H9 (cell line): ENCODE results near the gene WNT7B. TPM values are rescaled to one million over a fixed set of nuclear protein-coding genes. Genes with fewer than 3 reads are reported as not detected.

Experiments
- DNase-seq: peaks from one replicate; pipeline ENCODE4 v3.0.0-alpha.2; 2017
- H2AFZ ChIP-seq: one replicate; pipeline ENCODE4 v1.6.1; 2013; ENCODE audit warnings: mild to moderate bottlenecking, low read length, control low read depth, moderate library complexity
- H2AK5ac ChIP-seq: 2 replicates; pipeline ENCODE4 v1.6.1; 2013; ENCODE audit warnings: low read length, control low read depth, mixed read lengths; ENCODE audit not compliant: insufficient read length
- H2BK120ac ChIP-seq: one replicate; pipeline ENCODE4 v1.6.1; 2013; ENCODE audit warnings: low read depth, mild to moderate bottlenecking, low read length, control low read depth, inconsistent platforms; ENCODE audit not compliant: poor library complexity, severe bottlenecking
- H2BK12ac ChIP-seq: 2 replicates; pipeline ENCODE4 v1.6.1; 2013; ENCODE audit warnings: low read length, control low read depth, mixed read lengths, low read depth; ENCODE audit not compliant: insufficient read length
- H2BK15ac ChIP-seq: 2 replicates; pipeline ENCODE4 v1.6.1; 2013; ENCODE audit warnings: low read depth, low read length, control low read depth
- H2BK20ac ChIP-seq: one replicate; pipeline ENCODE4 v1.6.1; 2013; ENCODE audit warnings: low read depth, mild to moderate bottlenecking, low read length, control low read depth, inconsistent platforms; ENCODE audit not compliant: poor library complexity, severe bottlenecking
- H2BK5ac ChIP-seq: 2 replicates; pipeline ENCODE4 v1.6.1; 2013; ENCODE audit warnings: low read length, control low read depth, mixed read lengths; ENCODE audit not compliant: insufficient read length
- H3K14ac ChIP-seq: 2 replicates; pipeline ENCODE4 v1.6.1; 2013; ENCODE audit warnings: low read length, control low read depth; ENCODE audit not compliant: insufficient read depth
- H3K18ac ChIP-seq: 2 replicates; pipeline ENCODE4 v1.6.1; 2013; ENCODE audit warnings: low read depth, mild to moderate bottlenecking, mixed read lengths, low read length, control low read depth; ENCODE audit not compliant: insufficient read length
- H3K23ac ChIP-seq: 2 replicates; pipeline ENCODE4 v1.6.1; 2013; ENCODE audit warnings: low read length, control low read depth, mixed read lengths, low read depth; ENCODE audit not compliant: insufficient read length
- H3K23me2 ChIP-seq: 2 replicates; pipeline ENCODE4 v1.6.1; 2013; ENCODE audit warnings: low read depth, mild to moderate bottlenecking, mixed read lengths, low read length, control low read depth; ENCODE audit not compliant: insufficient read length, poor library complexity, severe bottlenecking
- H3K27ac ChIP-seq: 2 replicates; pipeline ENCODE4 v1.5.1; 2013; ENCODE audit warnings: low read length, control low read depth, mixed read lengths, low read depth; ENCODE audit not compliant: insufficient read length
- H3K27me3 ChIP-seq: 2 replicates; pipeline ENCODE4 v1.6.1; 2013; ENCODE audit warnings: low read length, control low read depth, inconsistent platforms; ENCODE audit not compliant: insufficient read depth
- H3K4ac ChIP-seq: 2 replicates; pipeline ENCODE4 v1.6.1; 2013; ENCODE audit warnings: low read depth, mild to moderate bottlenecking, control low read depth, inconsistent platforms, low read length, moderate library complexity
- H3K4me1 ChIP-seq: 2 replicates; pipeline ENCODE4 v1.6.1; 2013; ENCODE audit warnings: low read length, control low read depth, inconsistent platforms; ENCODE audit not compliant: insufficient read depth
- H3K4me2 ChIP-seq: 2 replicates; pipeline ENCODE4 v1.6.1; 2013; ENCODE audit warnings: low read length, control low read depth, mixed read lengths; ENCODE audit not compliant: insufficient read length, insufficient read depth
- H3K56ac ChIP-seq: 2 replicates; pipeline ENCODE4 v1.6.1; 2013; ENCODE audit warnings: low read depth, mild to moderate bottlenecking, mixed read lengths, low read length, control low read depth; ENCODE audit not compliant: insufficient read length
- H3K79me1 ChIP-seq: 2 replicates; pipeline ENCODE4 v1.6.1; 2013; ENCODE audit warnings: low read depth, mild to moderate bottlenecking, moderate library complexity, low read length, control low read depth, inconsistent platforms; ENCODE audit not compliant: insufficient read depth, poor library complexity, severe bottlenecking
- H3K79me2 ChIP-seq: 2 replicates; pipeline ENCODE4 v1.6.1; 2013; ENCODE audit warnings: low read length, control low read depth, inconsistent platforms; ENCODE audit not compliant: insufficient read depth
- H3K9ac ChIP-seq: 2 replicates; pipeline ENCODE4 v1.6.1; 2013; ENCODE audit warnings: low read length, control low read depth, mixed read lengths; ENCODE audit not compliant: insufficient read length; ENCODE audit errors: extremely low read depth
- H3K9me3 ChIP-seq: one replicate; pipeline ENCODE4 v1.6.1; 2013; ENCODE audit warnings: low read depth, low read length, inconsistent platforms; ENCODE audit not compliant: control insufficient read depth
- H3T11ph ChIP-seq: one replicate; pipeline ENCODE4 v1.6.1; 2013; ENCODE audit warnings: mild to moderate bottlenecking, low read length, control low read depth, inconsistent platforms
- H4K20me1 ChIP-seq: one replicate; pipeline ENCODE4 v1.6.1; 2013; ENCODE audit not compliant: control insufficient read depth, insufficient read length, insufficient read depth
- H4K5ac ChIP-seq: 2 replicates; pipeline ENCODE4 v1.6.1; 2013; ENCODE audit warnings: low read depth, mild to moderate bottlenecking, mixed read lengths, low read length, control low read depth; ENCODE audit not compliant: insufficient read length
- H4K8ac ChIP-seq: replicated peaks from 2 replicates; pipeline ENCODE4 v1.6.1; 2013; ENCODE audit warnings: low read length, control low read depth, mixed read lengths, low read depth; ENCODE audit not compliant: insufficient read length
- H4K91ac ChIP-seq: 2 replicates; pipeline ENCODE4 v1.6.1; 2013; ENCODE audit warnings: low read depth, mild to moderate bottlenecking, moderate library complexity, mixed read lengths, low read length, control low read depth; ENCODE audit not compliant: insufficient read length
- H3K27ac Mint-ChIP-seq, 3 experiments: 2 replicates in 2 of 3; 3 replicates in 1 of 3; pipeline ENCODE4 v1.8.0; 2020 to 2021; ENCODE audit warnings: mixed read lengths in 3 of 3, mild to moderate bottlenecking in 1 of 3, moderate library complexity in 1 of 3
- H3K27me3 Mint-ChIP-seq: 2 replicates; pipeline ENCODE4 v1.8.0; 2021; ENCODE audit warnings: low read depth, mild to moderate bottlenecking, moderate library complexity, mixed read lengths
- H3K36me3 Mint-ChIP-seq, 3 experiments: 2 replicates in 2 of 3; 3 replicates in 1 of 3; pipeline ENCODE4 v1.8.0; 2020 to 2021; ENCODE audit warnings: low read depth in 3 of 3, mixed read lengths in 3 of 3; ENCODE audit not compliant: insufficient read depth in 1 of 3
- H3K4me1 Mint-ChIP-seq, 2 experiments: 2 replicates each; pipeline ENCODE4 v1.8.0; 2020; ENCODE audit warnings: mixed read lengths in 2 of 2
- H3K4me3 Mint-ChIP-seq, 2 experiments: 2 replicates in 1 of 2; 3 replicates in 1 of 2; pipeline ENCODE4 v1.8.0; 2020 to 2021; ENCODE audit warnings: mild to moderate bottlenecking in 2 of 2, mixed read lengths in 2 of 2, moderate library complexity in 1 of 2
- H3K9me3 Mint-ChIP-seq, 2 experiments: 2 replicates in 1 of 2; 3 replicates in 1 of 2; pipeline ENCODE4 v1.8.0; 2020; ENCODE audit warnings: mild to moderate bottlenecking in 2 of 2, mixed read lengths in 2 of 2, moderate library complexity in 1 of 2
- WGBS: extraction: QIAGEN DNeasy Blood & Tissue Kit; methylation state at CpG from one replicate; pipeline ENCODE4 v1.1.7; 2013; ENCODE audit warnings: missing lambda C conversion rate, low lambda C conversion rate, mixed read lengths; ENCODE audit not compliant: insufficient read length; ENCODE audit errors: extremely low coverage; 5-methylcytosine and 5-hydroxymethylcytosine counted together
- total RNA-seq: library from RNA; stranded (reverse); gene quantifications from 2 replicates; pipeline ENCODE4 v1.2.1, GENCODE V29; 2021
- TF ChIP-seq, protein P1 (sequence below): fragments of 200-600 bp; sonication (generic); conservative IDR thresholded peaks from 3 replicates; pipeline ENCODE4 v1.8.0; 2021; ENCODE audit warnings: antibody characterized with exemption, mild to moderate bottlenecking

Gene WNT7B
- total RNA-seq, 1 experiment from 2014 or later, result 0.09 TPM

DNA sequence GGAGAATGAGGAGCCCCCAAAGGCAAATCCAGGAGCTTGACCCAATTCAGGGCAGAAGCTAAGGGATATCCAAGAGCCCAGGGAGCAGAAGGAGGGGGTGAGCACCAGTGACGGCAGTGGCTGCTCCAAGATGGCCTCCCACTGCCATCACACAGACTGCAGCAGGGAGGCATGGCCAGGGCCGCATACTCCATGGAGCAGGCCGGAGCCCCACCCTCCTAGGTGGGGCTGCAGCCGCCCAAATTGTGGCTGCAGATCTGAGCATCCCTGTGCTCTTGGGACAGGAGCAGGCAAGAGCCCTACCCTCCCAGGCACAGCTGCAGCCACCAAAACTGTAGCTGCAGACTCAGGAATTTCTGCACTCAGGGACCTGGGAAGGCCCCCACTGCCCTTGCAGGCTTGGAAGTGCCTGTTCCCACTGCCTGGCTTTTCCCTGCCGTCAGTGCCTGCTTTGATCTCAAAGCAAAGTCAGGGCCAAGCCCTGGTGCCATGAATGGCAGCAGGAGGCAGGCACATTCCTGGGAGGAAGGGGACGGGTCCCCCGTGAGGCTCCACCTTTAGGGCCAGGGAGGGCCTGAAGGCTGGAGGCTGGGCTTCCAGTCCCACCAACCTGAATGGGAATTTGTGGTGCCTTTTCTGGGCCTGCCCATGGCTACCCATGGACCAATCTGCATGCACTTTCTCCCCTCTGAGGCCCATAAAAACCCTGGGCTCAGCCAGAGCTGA lies 10.3 kb upstream of the WNT7B start:
- Histone ChIP-seq H3K27ac (no peak overlapping the region), H2BK15ac (no peak overlapping the region), H3K56ac (no peak overlapping the region), H3K23me2 (no peaks in the 10 kb centered on the region), H4K8ac (no peak overlapping the region), H3K14ac (no peak overlapping the region), H3K4me2 (no peak overlapping the region), H2BK5ac (no peak overlapping the region), H2BK20ac (no peak overlapping the region), H3K18ac (no peak overlapping the region), H4K5ac (no peak overlapping the region), H3K9ac (no peak overlapping the region), H3K27me3 (no peaks in the 10 kb centered on the region), H2AFZ (no peak overlapping the region), H3K4me1 (no peaks in the 10 kb centered on the region), H2AK5ac (no peak overlapping the region), H3K79me1 (no peaks in the 10 kb centered on the region), H3K4ac (no peak overlapping the region), H4K91ac (no peak overlapping the region), H2BK12ac (no peak overlapping the region), H3K23ac (no peak overlapping the region), H2BK120ac (no peak overlapping the region), H3T11ph (no peak overlapping the region), H3K79me2 (no peaks in the 10 kb centered on the region), H4K20me1 (no peaks in the 10 kb centered on the region), H3K9me3 (no peaks in the 10 kb centered on the region)
- Mint-ChIP-seq H3K4me3 (no peak overlapping the region), H3K27ac (no peak overlapping the region), H3K9me3 (peaks cover 0 to 4% of the 10 kb centered on the region in 2 experiments; a peak in 2 of 5 replicates), H3K4me1 (no peaks in the 10 kb centered on the region), H3K36me3 (peaks cover 0 to 4% (median 0%) of the 10 kb centered on the region in 3 experiments; a peak in 2 of 7 replicates), H3K27me3 (peaks cover 30% of the 10 kb centered on the region)
- WGBS, result no CpG with 5 or more reads among the region's 7 CpGs
- DNase-seq, result peak; percentile 79
- TF ChIP-seq, protein P1, sequence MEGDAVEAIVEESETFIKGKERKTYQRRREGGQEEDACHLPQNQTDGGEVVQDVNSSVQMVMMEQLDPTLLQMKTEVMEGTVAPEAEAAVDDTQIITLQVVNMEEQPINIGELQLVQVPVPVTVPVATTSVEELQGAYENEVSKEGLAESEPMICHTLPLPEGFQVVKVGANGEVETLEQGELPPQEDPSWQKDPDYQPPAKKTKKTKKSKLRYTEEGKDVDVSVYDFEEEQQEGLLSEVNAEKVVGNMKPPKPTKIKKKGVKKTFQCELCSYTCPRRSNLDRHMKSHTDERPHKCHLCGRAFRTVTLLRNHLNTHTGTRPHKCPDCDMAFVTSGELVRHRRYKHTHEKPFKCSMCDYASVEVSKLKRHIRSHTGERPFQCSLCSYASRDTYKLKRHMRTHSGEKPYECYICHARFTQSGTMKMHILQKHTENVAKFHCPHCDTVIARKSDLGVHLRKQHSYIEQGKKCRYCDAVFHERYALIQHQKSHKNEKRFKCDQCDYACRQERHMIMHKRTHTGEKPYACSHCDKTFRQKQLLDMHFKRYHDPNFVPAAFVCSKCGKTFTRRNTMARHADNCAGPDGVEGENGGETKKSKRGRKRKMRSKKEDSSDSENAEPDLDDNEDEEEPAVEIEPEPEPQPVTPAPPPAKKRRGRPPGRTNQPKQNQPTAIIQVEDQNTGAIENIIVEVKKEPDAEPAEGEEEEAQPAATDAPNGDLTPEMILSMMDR, result no peak
